H9 (cell line): ENCODE results near the gene WDR17. TPM values are rescaled to one million over a fixed set of nuclear protein-coding genes. Genes with fewer than 3 reads are reported as not detected.

Source experiments
- DNase-seq: peaks from one replicate; pipeline ENCODE4 v3.0.0-alpha.2; 2017
- H2AFZ ChIP-seq: one replicate; pipeline ENCODE4 v1.6.1; 2013; ENCODE audit warnings: mild to moderate bottlenecking, low read length, control low read depth, moderate library complexity
- H2AK5ac ChIP-seq: 2 replicates; pipeline ENCODE4 v1.6.1; 2013; ENCODE audit warnings: low read length, control low read depth, mixed read lengths; ENCODE audit not compliant: insufficient read length
- H2BK120ac ChIP-seq: one replicate; pipeline ENCODE4 v1.6.1; 2013; ENCODE audit warnings: low read depth, mild to moderate bottlenecking, low read length, control low read depth, inconsistent platforms; ENCODE audit not compliant: poor library complexity, severe bottlenecking
- H2BK12ac ChIP-seq: 2 replicates; pipeline ENCODE4 v1.6.1; 2013; ENCODE audit warnings: low read length, control low read depth, mixed read lengths, low read depth; ENCODE audit not compliant: insufficient read length
- H2BK15ac ChIP-seq: 2 replicates; pipeline ENCODE4 v1.6.1; 2013; ENCODE audit warnings: low read depth, low read length, control low read depth
- H2BK20ac ChIP-seq: one replicate; pipeline ENCODE4 v1.6.1; 2013; ENCODE audit warnings: low read depth, mild to moderate bottlenecking, low read length, control low read depth, inconsistent platforms; ENCODE audit not compliant: poor library complexity, severe bottlenecking
- H2BK5ac ChIP-seq: 2 replicates; pipeline ENCODE4 v1.6.1; 2013; ENCODE audit warnings: low read length, control low read depth, mixed read lengths; ENCODE audit not compliant: insufficient read length
- H3K14ac ChIP-seq: 2 replicates; pipeline ENCODE4 v1.6.1; 2013; ENCODE audit warnings: low read length, control low read depth; ENCODE audit not compliant: insufficient read depth
- H3K18ac ChIP-seq: 2 replicates; pipeline ENCODE4 v1.6.1; 2013; ENCODE audit warnings: low read depth, mild to moderate bottlenecking, mixed read lengths, low read length, control low read depth; ENCODE audit not compliant: insufficient read length
- H3K23ac ChIP-seq: 2 replicates; pipeline ENCODE4 v1.6.1; 2013; ENCODE audit warnings: low read length, control low read depth, mixed read lengths, low read depth; ENCODE audit not compliant: insufficient read length
- H3K23me2 ChIP-seq: 2 replicates; pipeline ENCODE4 v1.6.1; 2013; ENCODE audit warnings: low read depth, mild to moderate bottlenecking, mixed read lengths, low read length, control low read depth; ENCODE audit not compliant: insufficient read length, poor library complexity, severe bottlenecking
- H3K27ac ChIP-seq: 2 replicates; pipeline ENCODE4 v1.5.1; 2013; ENCODE audit warnings: low read length, control low read depth, mixed read lengths, low read depth; ENCODE audit not compliant: insufficient read length
- H3K27me3 ChIP-seq: 2 replicates; pipeline ENCODE4 v1.6.1; 2013; ENCODE audit warnings: low read length, control low read depth, inconsistent platforms; ENCODE audit not compliant: insufficient read depth
- H3K4ac ChIP-seq: 2 replicates; pipeline ENCODE4 v1.6.1; 2013; ENCODE audit warnings: low read depth, mild to moderate bottlenecking, control low read depth, inconsistent platforms, low read length, moderate library complexity
- H3K4me1 ChIP-seq: 2 replicates; pipeline ENCODE4 v1.6.1; 2013; ENCODE audit warnings: low read length, control low read depth, inconsistent platforms; ENCODE audit not compliant: insufficient read depth
- H3K4me2 ChIP-seq: 2 replicates; pipeline ENCODE4 v1.6.1; 2013; ENCODE audit warnings: low read length, control low read depth, mixed read lengths; ENCODE audit not compliant: insufficient read length, insufficient read depth
- H3K56ac ChIP-seq: 2 replicates; pipeline ENCODE4 v1.6.1; 2013; ENCODE audit warnings: low read depth, mild to moderate bottlenecking, mixed read lengths, low read length, control low read depth; ENCODE audit not compliant: insufficient read length
- H3K79me1 ChIP-seq: 2 replicates; pipeline ENCODE4 v1.6.1; 2013; ENCODE audit warnings: low read depth, mild to moderate bottlenecking, moderate library complexity, low read length, control low read depth, inconsistent platforms; ENCODE audit not compliant: insufficient read depth, poor library complexity, severe bottlenecking
- H3K79me2 ChIP-seq: 2 replicates; pipeline ENCODE4 v1.6.1; 2013; ENCODE audit warnings: low read length, control low read depth, inconsistent platforms; ENCODE audit not compliant: insufficient read depth
- H3K9ac ChIP-seq: 2 replicates; pipeline ENCODE4 v1.6.1; 2013; ENCODE audit warnings: low read length, control low read depth, mixed read lengths; ENCODE audit not compliant: insufficient read length; ENCODE audit errors: extremely low read depth
- H3K9me3 ChIP-seq: one replicate; pipeline ENCODE4 v1.6.1; 2013; ENCODE audit warnings: low read depth, low read length, inconsistent platforms; ENCODE audit not compliant: control insufficient read depth
- H3T11ph ChIP-seq: one replicate; pipeline ENCODE4 v1.6.1; 2013; ENCODE audit warnings: mild to moderate bottlenecking, low read length, control low read depth, inconsistent platforms
- H4K20me1 ChIP-seq: one replicate; pipeline ENCODE4 v1.6.1; 2013; ENCODE audit not compliant: control insufficient read depth, insufficient read length, insufficient read depth
- H4K5ac ChIP-seq: 2 replicates; pipeline ENCODE4 v1.6.1; 2013; ENCODE audit warnings: low read depth, mild to moderate bottlenecking, mixed read lengths, low read length, control low read depth; ENCODE audit not compliant: insufficient read length
- H4K8ac ChIP-seq: replicated peaks from 2 replicates; pipeline ENCODE4 v1.6.1; 2013; ENCODE audit warnings: low read length, control low read depth, mixed read lengths, low read depth; ENCODE audit not compliant: insufficient read length
- H4K91ac ChIP-seq: 2 replicates; pipeline ENCODE4 v1.6.1; 2013; ENCODE audit warnings: low read depth, mild to moderate bottlenecking, moderate library complexity, mixed read lengths, low read length, control low read depth; ENCODE audit not compliant: insufficient read length
- H3K27ac Mint-ChIP-seq, 3 experiments: 2 replicates in 2 of 3; 3 replicates in 1 of 3; pipeline ENCODE4 v1.8.0; 2020 to 2021; ENCODE audit warnings: mixed read lengths in 3 of 3, mild to moderate bottlenecking in 1 of 3, moderate library complexity in 1 of 3
- H3K27me3 Mint-ChIP-seq: 2 replicates; pipeline ENCODE4 v1.8.0; 2021; ENCODE audit warnings: low read depth, mild to moderate bottlenecking, moderate library complexity, mixed read lengths
- H3K36me3 Mint-ChIP-seq, 3 experiments: 2 replicates in 2 of 3; 3 replicates in 1 of 3; pipeline ENCODE4 v1.8.0; 2020 to 2021; ENCODE audit warnings: low read depth in 3 of 3, mixed read lengths in 3 of 3; ENCODE audit not compliant: insufficient read depth in 1 of 3
- H3K4me1 Mint-ChIP-seq, 2 experiments: 2 replicates each; pipeline ENCODE4 v1.8.0; 2020; ENCODE audit warnings: mixed read lengths in 2 of 2
- H3K4me3 Mint-ChIP-seq, 2 experiments: 2 replicates in 1 of 2; 3 replicates in 1 of 2; pipeline ENCODE4 v1.8.0; 2020 to 2021; ENCODE audit warnings: mild to moderate bottlenecking in 2 of 2, mixed read lengths in 2 of 2, moderate library complexity in 1 of 2
- H3K9me3 Mint-ChIP-seq, 2 experiments: 2 replicates in 1 of 2; 3 replicates in 1 of 2; pipeline ENCODE4 v1.8.0; 2020; ENCODE audit warnings: mild to moderate bottlenecking in 2 of 2, mixed read lengths in 2 of 2, moderate library complexity in 1 of 2
- CTCF ChIP-seq: fragments of 200-600 bp; sonication (generic); conservative IDR thresholded peaks from 3 replicates; pipeline ENCODE4 v1.8.0; 2021; ENCODE audit warnings: antibody characterized with exemption, mild to moderate bottlenecking
- WGBS: extraction: QIAGEN DNeasy Blood & Tissue Kit; methylation state at CpG from one replicate; pipeline ENCODE4 v1.1.7; 2013; ENCODE audit warnings: missing lambda C conversion rate, low lambda C conversion rate, mixed read lengths; ENCODE audit not compliant: insufficient read length; ENCODE audit errors: extremely low coverage; 5-methylcytosine and 5-hydroxymethylcytosine counted together
- total RNA-seq: library from RNA; stranded (reverse); gene quantifications from 2 replicates; pipeline ENCODE4 v1.2.1, GENCODE V29; 2021

Gene WDR17
- total RNA-seq, 1 experiment from 2014 or later: 2.6 TPM

- Histone ChIP-seq H2BK5ac (no peak overlapping the region), H2BK12ac (no peak overlapping the region), H2AFZ (no peak overlapping the region), H2BK15ac (no peak overlapping the region), H3K27me3 (no peaks in the 10 kb centered on the region), H3K4me2 (no peak overlapping the region), H3K18ac (no peak overlapping the region), H3K23me2 (no peaks in the 10 kb centered on the region), H3K23ac (no peak overlapping the region), H4K91ac (no peak overlapping the region), H4K8ac (no peak overlapping the region), H3K4ac (no peak overlapping the region), H3K79me2 (no peaks in the 10 kb centered on the region), H3K9me3 (no peaks in the 10 kb centered on the region), H2BK120ac (no peak overlapping the region), H2BK20ac (no peak overlapping the region), H4K5ac (no peak overlapping the region), H3K4me1 (no peaks in the 10 kb centered on the region), H3K56ac (no peak overlapping the region), H3K27ac (no peak overlapping the region), H3T11ph (no peak overlapping the region), H3K9ac (no peak overlapping the region), H4K20me1 (no peaks in the 10 kb centered on the region), H3K79me1 (no peaks in the 10 kb centered on the region), H3K14ac (no peak overlapping the region), H2AK5ac (no peak overlapping the region)
- H3K9me3 Mint-ChIP-seq: no peaks in the 10 kb centered on the region
- H3K27me3 Mint-ChIP-seq: no peaks in the 10 kb centered on the region
- H3K36me3 Mint-ChIP-seq: no peaks in the 10 kb centered on the region
- H3K4me3 Mint-ChIP-seq: no peak overlapping the region
- H3K27ac Mint-ChIP-seq: no peak overlapping the region
- no CpG with 5 or more reads among the region's 5 CpGs for WGBS
- H3K4me1 Mint-ChIP-seq: no peaks in the 10 kb centered on the region
- DNase-seq: no peak
- TF ChIP-seq CTCF: no peak
Measured at GRCh38 chr4:176020481-176021085, 45.1 kb upstream of the WDR17 start.
